Right lobe of liver (tissue), 4 donors: ENCODE measurements around the gene ZFPM1.

ENCODE experiments used
- POLR2A ChIP-seq: fragments of 450-650 bp; IDR thresholded peaks from one replicate; pipeline ENCODE4 v1.6.1; 2017; ENCODE audit warnings: antibody characterized with exemption, mild to moderate bottlenecking
- TF ChIP-seq, protein P1 (sequence below), 4 donors: fragments of 200-600 bp in 3 of 4; fragments of 450-650 bp in 1 of 4; IDR thresholded peaks; one replicate each; pipeline versions ENCODE4 v1.5.1 to v1.8.0; 2016 to 2022; ENCODE audit warnings: antibody characterized with exemption in 4 of 4, mild to moderate bottlenecking in 2 of 4
- donor health status: DM: no; HTN: no; CAD: no.
- donor health status: DM: no; HTN: no; CAD: no.
- donor health status: DM: no; HTN: yes; CAD: no.

DNA sequence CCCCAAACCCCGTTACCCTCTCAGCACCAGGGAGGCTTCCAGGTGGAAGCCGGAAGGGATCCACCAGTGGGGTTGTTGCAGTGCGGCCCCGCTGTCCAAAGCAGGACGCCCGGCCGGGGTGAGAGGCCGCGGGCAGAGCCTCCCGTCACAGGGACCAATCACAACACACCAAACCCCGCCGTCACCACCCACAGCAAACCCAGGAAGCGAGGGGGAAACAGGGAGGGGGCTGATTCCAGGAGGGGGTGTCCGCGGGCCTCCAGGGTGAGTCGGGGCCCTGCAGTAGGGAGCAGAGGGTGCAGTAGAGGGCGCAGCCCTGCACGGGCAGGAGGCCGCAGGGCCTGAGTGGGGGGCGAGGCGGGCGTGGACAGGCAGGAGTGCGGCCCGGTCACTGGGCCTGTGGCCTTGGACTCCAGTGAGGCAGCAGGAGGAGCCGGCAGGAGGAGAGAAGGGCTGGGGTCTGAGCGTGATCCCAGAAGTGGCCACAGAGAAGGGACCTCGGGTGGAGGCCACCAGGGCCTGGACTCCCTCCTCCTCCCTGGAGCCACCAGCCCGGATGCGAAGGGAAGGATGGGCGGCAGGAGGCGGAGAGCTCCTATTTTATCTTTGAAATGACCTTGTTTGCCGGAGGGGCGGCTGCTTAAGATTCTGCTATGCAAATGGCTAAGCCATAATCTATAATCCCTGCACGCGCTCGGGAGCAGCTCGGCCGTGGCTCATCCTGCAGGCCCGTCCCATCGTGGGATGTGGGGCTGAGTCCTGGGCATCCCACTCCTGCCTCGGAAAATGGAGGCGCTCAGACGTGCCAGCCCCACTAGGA lies 41.5 kb downstream of the ZFPM1 start:
- TF ChIP-seq, protein P1, sequence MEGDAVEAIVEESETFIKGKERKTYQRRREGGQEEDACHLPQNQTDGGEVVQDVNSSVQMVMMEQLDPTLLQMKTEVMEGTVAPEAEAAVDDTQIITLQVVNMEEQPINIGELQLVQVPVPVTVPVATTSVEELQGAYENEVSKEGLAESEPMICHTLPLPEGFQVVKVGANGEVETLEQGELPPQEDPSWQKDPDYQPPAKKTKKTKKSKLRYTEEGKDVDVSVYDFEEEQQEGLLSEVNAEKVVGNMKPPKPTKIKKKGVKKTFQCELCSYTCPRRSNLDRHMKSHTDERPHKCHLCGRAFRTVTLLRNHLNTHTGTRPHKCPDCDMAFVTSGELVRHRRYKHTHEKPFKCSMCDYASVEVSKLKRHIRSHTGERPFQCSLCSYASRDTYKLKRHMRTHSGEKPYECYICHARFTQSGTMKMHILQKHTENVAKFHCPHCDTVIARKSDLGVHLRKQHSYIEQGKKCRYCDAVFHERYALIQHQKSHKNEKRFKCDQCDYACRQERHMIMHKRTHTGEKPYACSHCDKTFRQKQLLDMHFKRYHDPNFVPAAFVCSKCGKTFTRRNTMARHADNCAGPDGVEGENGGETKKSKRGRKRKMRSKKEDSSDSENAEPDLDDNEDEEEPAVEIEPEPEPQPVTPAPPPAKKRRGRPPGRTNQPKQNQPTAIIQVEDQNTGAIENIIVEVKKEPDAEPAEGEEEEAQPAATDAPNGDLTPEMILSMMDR (IDR thresholded peaks at IDR 0.05): no peak
- no peak for TF ChIP-seq POLR2A
